HG03139 (cell line): ENCODE measurements around the gene ZNF610.
"Not testable (repeated sequence)": the region's sequence is repeated elsewhere in the genome, so short reads cannot be mapped to it uniquely, and the experiment has no call there.

Source experiments
- ATAC-seq: cut with Tn5 transposase; IDR thresholded peaks from one replicate; pipeline ENCODE4 v1.9.1; 2021; ENCODE audit not compliant: unreplicated experiment

The ZNF610 gene

DNA sequence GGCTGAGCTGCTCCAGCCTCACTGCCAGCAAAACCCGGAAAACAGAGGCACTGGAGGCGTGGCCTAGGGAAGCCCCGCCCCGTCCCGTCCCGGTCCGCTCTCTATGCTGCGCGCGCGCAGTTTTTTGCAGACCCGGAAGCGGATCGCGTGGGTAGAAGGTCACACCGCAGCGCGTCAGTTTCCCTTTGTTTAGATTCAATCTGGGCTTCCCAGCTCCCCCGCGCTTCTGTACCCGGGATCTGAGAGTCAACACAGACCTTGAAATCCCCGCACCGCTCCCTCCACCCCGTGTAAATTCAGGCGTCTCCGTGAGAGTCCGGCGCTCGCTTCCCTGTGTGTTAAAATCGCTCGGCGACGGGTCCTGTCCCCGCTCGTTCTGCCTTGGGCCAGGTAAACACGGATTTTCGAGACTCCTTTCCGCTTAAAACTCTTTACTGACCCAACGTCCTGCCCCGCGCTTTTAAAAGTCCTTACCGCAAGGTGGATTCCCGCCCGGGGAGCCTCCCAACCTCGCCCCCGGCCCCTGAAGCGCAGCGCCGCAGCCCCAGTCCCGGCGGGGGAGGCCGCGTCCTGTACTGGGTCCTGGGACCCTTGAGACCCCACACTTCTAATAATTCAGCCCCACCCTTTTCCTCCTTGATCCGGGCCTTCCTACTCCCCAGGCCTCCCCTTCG lies at the start of gene ZNF610:
Gene ZNF610, plus strand, starts transcription at position 127 of the 674 bp plus-strand sequence. CDS start 12,930 bp downstream, outside the sequence.
- ATAC-seq, result peak; percentile 87

DNA sequence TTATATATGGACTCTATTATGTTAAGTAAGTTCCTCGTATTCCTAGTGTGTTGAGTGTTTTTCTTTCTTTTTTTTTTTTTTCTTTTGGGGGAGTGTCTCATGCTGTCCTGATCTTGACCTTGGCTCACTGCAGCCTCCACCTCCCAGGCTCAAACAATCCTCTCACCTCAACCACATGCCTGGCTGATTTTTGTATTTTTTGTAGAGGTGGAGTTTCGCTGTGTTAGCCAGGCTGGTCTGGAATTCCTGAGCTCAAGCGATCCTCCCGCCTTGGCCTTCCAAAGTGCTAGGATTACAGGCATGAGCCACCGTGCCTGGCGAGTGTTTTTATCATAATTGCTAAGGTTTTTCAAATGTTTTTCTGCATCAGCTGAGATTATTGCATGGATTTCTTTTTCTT lies 49.8 kb upstream of the ZNF610 start:
- no peak for ATAC-seq

DNA sequence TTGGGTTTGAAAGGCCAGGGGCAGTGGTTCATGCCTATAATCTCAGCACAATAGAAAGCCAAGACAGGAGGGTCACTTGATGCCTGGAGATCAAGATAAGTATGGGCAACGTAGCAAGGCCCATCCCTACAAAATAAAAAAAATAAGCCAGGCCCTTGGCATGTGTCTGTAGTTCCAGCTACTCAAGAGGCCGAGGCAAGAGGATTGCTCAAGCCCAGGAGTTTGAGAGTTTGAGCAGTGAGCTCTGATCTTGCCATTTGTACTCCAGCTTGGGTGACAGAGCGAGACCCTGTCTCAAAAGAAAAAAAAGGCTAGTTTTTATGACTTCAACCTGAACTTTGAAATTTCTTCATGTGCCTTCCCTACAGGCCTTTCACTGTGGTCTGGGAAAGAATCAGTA lies 44.3 kb upstream of the ZNF610 start:
- ATAC-seq, result no peak

DNA sequence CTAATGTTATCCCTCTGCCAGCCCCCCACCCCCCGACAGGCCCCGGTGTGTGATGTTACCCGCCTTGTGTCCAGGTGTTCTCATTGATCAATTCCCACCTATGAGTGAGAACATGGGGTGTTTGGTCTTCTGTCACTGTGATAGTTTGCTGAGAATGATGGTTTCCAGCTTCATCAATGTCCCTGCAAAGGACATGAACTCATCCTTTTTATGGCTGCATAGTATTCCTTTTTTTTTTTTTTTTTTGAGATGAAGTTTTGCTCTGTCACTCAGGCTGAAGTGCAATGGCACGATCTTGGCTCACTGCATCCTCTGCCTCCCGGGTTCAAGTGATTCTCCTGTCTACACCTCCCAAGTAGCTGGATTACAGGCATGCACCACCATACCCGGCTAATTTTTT lies 43.1 kb upstream of the ZNF610 start:
- ATAC-seq, result not testable (repeated sequence)

DNA sequence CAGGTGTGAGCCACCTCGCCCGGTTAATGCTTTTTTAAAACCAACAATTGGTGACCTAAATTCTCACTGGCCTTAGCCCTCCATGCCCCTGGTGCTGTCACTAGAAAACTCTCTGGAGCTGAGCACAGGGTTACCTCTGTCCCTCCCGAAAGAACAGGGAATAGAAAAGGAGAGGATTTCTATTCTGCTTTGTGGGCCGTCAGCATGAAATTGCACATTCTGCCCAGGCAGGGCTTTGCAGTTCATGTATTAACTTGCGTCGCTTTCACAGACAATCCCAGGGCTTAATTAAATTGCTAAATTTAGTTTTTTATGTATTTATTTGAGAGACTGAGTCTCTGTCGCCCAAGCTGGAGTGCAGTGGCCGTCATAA lies 39.7 kb upstream of the ZNF610 start:
- no peak for ATAC-seq

DNA sequence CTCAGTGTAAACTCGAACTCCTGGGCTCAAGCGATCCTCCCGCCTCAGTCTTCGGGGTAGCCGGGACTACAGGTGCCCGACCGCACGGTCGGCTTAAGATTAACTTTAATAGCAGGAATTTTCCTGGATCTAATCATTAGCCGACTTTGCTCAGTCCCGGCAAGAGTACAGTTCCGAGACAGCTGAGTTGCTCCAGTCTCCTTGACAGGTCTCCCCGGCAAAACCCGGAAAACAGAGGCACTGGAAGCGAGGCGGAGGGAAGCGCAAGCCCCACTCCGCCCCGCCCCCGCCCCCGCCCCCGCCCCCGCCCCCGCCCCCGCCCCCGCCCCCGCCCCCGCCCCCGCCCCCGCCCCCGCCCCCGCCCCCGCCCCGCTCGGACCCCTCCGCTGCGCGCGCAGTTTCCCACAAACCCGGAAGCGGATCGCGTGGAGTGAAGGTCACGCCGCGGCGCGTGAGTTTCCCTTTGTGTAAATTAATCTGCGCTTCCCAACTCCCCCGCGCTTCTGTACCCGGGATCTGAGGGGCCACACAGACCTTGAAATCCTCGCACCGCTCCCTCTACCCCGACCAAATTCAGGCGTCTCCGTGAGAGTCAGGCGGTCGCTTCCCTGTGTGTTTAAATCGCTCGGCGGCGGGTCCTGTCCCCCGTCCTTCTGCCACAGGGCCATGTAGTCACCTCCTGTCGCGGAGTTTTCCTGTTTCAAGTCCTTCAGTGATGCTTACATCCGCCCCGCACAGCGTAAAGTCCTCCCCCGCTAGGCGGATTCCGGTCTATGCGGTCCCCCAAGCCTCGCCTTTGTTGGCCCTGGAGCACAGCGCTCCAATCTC lies 39.1 kb upstream of the ZNF610 start, which contains the start of gene ZNF480:
Gene ZNF480, plus strand, starts transcription at position 397 of the 828 bp plus-strand sequence. CDS start 3,244 bp downstream, outside the sequence.
- no peak for ATAC-seq

DNA sequence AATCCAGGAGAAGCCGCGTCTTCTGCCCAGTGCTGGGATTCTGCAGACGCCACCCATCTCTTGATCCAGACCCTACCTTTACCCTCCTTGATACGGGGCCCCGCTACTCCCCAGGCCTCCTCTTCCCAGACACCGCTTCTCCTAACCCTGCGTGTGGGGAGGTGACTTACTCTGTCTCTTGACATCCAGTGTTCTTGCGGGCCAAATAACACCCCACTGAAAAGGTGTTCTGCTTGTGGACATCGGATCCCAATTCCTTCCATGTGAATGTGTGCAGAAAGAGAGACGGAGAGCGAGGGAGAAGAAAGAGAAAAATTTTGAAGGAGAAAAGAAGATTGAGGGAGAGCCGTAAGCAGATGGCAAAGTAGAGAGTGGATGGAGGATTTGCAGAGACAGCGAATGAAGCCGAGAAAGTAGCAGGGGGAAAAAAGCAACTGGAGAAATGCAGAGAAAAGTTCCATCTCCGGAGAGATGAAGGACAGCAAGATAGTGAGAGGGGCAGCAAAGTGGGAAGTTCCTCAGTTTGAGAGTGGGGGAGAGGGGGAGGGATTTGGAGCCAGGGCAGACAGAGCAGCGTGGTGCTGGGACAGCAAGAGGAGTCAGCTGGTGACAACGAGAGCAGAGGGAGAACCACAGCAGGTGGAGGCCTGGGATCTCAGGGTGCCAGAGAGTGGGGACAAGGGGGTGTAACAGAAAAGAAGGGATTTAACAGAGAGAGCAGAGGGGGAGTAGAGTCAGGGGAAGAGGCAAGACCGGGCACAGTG lies 38.3 kb upstream of the ZNF610 start:
- ATAC-seq, result no peak

DNA sequence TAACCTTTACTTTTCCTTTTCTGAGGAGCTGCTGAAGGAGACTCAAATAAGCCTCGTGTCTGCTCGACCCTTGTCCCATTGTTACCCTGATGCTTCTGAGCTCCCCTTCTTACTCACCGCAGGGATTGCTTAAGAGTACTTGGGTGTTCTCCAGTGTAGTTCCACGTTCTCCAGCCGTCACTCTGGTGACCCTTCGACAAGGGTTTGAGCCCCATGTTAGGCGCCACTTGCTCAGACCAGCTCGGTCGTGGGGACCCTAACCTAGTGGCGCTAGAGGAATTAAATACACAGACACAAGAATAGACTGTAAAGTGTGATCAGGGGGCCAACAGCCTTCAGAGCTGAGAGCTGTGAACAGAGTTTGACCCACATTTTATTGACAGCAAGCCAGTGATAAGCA lies 28.8 kb upstream of the ZNF610 start:
- ATAC-seq, result no peak

DNA sequence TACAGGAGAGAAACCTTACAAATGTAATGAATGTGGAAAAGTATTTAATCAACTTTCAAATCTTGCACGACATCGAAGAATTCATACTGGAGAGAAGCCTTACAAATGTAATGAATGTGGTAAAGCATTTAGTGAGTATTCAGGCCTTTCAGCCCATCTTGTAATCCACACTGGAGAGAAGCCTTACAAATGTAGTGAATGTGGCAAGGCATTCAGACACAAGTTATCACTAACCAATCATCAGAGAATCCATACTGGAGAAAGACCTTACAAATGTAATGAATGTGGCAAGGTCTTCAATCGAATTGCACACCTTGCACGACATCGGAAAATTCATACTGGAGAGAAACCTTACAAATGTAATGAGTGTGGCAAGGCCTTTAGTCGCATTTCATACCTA lies 13.6 kb upstream of the ZNF610 start:
- ATAC-seq, result no peak

DNA sequence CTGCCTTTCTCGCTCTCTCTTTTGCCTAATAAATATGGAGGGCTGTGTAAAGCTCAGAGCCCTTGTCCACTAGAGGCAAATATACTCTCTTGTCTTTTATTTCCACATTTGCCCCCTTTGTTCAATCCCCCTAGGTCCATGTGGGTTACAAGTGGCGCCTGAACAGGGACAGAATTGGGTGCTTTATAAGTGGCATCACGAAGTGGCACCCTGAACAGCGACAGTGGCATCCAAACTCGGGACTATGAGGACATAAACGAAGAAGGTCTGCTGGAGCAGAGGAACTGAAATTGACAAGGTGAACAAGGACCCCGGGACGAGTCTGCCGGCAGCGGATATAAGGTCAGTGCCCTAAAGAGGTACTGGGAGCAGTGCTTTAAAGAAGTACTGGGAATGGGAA lies 4.3 kb upstream of the ZNF610 start:
- no peak for ATAC-seq

DNA sequence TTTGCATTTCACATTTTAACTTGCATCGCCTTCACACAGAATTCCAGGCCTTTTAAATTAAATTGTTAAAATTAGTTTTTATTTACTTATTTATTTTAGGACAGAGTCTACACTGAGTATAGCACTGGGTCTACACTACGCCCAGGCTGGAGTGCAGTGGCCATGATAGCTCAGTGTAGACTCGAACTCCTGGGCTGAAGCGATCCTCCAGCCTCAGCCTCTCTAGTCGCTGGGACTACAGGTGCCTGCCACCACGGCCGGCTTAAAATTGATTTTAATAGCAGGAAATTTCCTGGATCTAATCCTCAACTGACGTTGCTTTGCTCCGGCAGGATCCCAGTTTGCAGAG lies 301 bp upstream of the ZNF610 start:
- peak; percentile 19 for ATAC-seq

DNA sequence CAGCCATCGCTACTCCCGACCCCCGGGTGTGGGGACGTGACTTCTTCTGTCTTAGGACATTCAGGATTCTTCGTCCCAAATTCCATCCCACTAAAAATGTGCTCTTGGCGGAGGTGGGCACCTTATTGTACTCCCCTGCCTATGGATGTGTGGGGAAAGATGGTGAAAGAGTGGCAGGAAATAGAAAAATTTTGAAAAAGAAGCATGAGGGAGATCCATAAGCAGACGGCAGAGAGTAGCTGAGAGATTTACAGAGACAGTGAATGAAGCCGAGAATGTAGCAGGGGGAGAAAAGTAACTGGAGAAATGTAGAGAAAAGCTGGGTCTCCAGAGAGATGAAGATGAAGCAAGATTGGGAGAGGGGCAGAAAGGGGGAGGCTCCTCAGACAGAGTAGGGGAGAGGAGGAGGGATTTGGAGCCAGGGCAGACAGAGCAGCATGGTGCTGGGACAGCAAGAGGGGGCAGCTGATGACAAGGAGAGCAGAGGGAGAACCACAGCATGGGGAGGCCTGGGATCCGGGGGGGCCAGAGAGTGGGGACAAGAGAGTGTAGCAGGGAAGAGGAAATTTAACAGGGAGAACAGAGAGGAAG lies 843 bp downstream of the ZNF610 start:
- ATAC-seq, result no peak

DNA sequence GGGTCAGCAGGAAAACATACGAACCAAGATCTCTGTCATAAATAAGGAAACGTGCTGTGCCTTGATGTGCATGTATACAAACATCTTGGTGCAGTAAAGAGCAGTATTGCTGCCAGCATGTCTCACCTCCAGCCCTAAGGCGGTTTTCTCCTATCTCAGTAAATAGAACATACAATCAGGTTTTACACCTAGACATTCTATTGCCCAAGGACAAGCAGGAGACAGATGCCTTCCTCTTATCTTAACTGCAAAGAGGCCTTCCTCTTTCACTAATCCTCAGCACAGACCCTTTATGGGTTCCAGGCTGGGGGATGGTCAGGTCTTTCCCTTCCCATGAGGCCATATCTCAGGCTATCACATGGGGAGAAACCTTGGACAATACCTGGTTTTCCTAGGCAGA lies 3.0 kb downstream of the ZNF610 start:
- ATAC-seq, result not testable (repeated sequence)

DNA sequence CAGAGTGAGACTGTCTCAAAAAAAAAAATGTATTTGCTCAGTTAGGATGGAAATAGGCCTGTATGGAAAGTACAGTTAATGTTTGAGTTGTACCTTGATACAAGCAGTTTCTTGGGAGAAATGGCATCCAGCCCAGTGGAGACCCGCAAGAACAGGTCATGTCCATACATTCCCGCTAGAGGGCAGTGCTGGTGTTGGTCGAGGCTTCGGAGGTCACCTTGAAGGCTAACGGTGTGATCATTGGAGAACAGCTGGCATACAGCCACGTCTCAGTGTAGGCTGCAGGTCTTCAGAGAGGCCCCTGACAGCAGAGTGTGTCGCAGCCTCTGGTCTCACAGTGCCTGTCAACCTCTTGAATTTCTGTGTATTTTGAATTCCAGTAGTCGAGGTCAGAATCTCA lies 7.5 kb downstream of the ZNF610 start:
- ATAC-seq, result no peak

DNA sequence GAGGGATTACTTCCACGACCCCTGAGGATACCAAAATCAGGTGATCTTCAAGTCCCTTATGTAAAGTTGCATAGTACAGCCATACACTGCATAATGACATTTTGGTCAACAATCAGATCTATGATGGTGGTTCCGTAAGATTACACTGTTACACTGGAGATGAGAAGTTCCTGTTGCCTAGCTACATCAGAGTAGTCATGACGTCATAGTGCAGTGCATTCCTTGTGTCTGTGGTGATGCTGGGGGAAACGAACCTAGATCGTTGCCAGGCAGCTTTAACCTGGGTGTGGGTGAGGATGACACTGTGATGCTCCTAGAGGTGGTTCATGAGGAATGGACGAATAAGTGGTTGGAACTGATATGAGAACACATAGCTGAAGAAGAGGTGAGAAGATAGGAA lies 9.1 kb downstream of the ZNF610 start:
- no peak for ATAC-seq

DNA sequence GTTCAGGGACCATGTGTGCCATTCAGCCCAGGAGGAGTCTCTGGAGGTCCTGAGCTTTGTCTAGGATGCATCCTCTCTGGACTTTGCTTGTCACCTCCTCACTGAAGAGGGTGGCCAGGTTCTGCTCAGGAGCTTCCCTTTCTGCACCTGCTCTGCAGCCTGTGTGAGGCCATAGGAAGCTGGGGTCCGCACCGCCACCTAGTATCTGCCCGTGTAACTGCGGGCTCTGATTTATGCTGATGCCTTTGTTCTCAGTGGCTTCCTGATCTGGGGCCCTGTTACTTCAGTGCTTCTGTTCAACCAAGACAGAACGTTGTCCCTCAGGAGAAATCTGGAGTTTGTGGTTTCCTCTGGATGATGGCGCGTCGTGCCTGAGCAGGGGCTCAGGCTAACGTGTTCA lies 15.5 kb downstream of the ZNF610 start:
- no peak for ATAC-seq

DNA sequence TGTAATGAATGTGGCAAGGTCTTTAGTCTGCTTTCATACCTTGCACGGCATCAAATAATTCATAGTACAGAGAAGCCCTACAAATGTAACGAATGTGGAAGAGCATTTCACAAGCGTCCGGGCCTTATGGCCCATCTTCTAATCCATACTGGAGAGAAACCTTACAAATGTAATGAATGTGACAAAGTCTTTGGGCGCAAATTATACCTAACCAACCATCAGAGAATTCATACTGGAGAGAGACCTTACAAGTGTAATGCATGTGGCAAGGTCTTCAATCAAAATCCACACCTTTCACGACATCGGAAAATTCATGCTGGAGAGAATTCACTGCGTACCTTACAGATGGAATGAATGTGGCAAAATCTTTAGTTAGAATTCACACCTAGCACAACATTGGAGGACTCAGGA lies 30.4 kb downstream of the ZNF610 start:
- ATAC-seq, result no peak

DNA sequence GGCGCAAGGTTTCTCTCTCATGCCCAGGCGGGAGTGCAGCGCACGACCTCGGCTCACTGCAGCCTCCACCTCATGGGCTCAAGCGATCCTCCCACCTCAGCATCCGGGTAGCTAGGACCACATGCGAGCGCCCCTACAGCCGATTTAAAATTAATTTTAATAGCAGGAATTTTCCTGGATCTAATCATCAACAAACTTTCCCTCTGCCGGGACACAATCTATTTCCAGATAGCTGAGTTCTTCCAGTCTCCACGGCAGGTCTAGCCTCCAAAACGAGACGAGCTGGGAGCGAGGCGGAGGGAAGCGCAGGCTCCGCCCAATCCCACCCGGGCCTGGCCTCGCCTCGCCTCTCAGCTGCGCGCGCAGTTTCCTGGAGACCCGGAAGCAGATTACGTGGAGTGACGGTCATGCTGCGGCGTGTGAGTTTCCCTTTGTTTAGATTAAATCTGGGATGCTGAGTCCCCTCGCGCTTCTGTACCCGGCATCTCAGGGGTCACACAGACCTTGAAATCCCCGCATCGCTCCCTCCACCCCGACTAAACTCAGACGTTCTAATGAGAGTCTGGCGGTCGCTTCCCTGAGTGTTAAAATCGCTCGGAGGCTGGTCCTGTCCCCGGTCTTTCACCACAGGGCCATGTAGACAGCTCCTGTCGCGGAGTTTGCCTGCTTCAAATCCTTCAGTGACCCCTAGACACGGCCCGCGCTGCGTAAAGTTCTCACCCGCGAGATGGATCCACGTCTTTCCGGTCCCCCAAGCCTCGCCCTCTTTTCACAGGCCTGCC lies 33.7 kb downstream of the ZNF610 start, which contains the start of gene ZNF880:
Gene ZNF880, plus strand, starts transcription at position 365 of the 782 bp plus-strand sequence. Its CDS starts 43 bp downstream, at position 408.
- ATAC-seq, result no peak

DNA sequence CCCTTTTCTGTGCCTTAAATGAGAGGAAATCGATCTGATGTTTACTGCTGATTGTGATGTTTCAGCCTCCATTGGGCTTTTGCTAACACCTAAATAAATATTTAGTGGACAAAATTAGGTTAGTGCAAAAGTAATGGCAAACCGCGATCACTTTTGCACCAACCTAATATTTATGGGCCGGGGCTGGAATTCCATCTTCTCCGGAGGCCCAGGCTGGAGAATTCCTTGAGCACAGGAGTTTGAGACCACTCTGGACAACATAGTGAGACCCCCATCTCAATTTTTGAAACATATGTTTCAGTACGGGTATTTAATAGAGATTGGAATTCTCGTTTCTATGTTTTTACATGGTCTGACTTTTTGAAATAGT lies 34.3 kb downstream of the ZNF610 start:
- no peak for ATAC-seq

DNA sequence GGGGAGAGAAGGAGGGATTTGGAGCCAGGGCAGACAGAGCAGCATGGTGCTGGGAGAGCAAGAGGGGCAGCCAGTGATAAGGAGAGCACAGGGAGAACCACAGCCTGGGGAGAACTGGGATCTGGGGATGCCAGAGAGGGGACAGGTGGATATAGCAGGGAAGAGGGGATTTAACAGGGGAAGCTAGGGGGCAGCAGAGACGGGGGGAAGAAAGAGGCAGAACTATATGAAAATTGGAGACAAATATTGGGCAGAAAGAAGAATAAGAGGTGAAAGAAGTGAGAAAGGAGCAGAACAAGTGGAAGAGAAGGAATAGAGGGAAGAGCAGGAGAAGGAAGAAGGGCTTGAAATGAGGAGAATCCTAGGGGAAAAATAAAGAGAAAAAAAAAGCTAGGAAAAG lies 55.1 kb downstream of the ZNF610 start:
- ATAC-seq, result no peak
